Panc1 (cell line): Measurements from ENCODE around the gene AGBL4.

Experiments used
- CTCF ChIP-seq: fragments of 450-650 bp; IDR thresholded peaks from 2 replicates; pipeline ENCODE4 v1.5.1; 2017; ENCODE audit warnings: mild to moderate bottlenecking
- POLR2AphosphoS5 ChIP-seq: IDR thresholded peaks from 2 replicates; pipeline ENCODE4 v1.6.1; 2012; ENCODE audit warnings: mild to moderate bottlenecking, low read depth, low read length, moderate library complexity
- REST ChIP-seq, 2 experiments: IDR thresholded peaks; 2 replicates each; pipeline ENCODE4 v1.6.1; 2011 to 2012; ENCODE audit warnings: low read depth in 2 of 2, control low read depth in 1 of 2, low read length in 1 of 2, mild to moderate bottlenecking in 1 of 2, moderate library complexity in 1 of 2; ENCODE audit not compliant: insufficient read depth in 1 of 2
- SIN3A ChIP-seq: IDR thresholded peaks from 2 replicates; pipeline ENCODE4 v1.6.1; 2012; ENCODE audit warnings: low read depth, mild to moderate bottlenecking, low read length, moderate library complexity, borderline replicate concordance; ENCODE audit not compliant: insufficient read depth
- TCF7L2 ChIP-seq: IDR thresholded peaks from 2 replicates; pipeline ENCODE4 v1.6.1; 2011; ENCODE audit warnings: mild to moderate bottlenecking, low read depth, low read length, inconsistent platforms

GRCh38 chr1:48794816-48795215 is 1228.9 kb downstream of the AGBL4 start:
- TF ChIP-seq CTCF (no peak), POLR2AphosphoS5 (no peak), REST (IDR thresholded peaks at IDR 0.05; ENCODE audit: insufficient read depth in 1 of 2, low read depth in 2 of 2, low read length in 1 of 2) (no peak), SIN3A (no peak), TCF7L2 (no peak)
